LNCAP (cell line): ENCODE data around the gene PERM1.

Experiments used
- TF ChIP-seq, protein P1 (sequence below): fragments of 450-650 bp; IDR thresholded peaks from 2 replicates; pipeline ENCODE4 v1.5.1; 2017; ENCODE audit warnings: mild to moderate bottlenecking

PERM1 gene

DNA sequence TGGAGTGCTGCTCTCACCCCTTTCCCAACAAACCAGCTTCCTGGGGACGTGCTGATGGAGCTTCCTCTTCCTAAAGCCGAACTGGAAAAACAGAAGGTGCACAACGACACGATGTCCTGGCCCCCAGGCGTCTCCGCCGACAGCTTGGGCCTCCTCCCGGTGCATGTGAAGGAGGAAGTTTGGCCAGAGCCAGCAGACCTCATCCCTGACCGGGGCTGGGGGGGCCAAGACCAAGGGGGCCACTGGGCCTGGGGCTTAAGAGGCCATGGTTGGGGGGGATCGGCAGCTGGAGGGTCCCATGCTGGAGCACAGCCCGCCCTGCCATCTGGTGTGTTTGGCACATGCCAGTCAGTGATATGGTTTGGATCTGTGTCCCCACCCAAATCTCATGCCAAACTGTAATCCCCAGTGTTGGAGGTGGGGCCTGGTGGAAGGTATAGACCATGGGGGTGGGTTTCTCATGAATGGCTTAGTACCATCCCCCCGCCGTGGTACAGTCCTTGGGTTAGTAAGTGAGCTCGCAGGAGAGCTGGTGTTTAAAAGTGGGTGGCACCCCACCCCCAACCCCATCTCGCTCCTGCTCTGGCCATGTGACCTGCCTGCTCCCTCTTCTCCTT is 11.6 kb upstream of the PERM1 start:
- TF ChIP-seq, protein P1, sequence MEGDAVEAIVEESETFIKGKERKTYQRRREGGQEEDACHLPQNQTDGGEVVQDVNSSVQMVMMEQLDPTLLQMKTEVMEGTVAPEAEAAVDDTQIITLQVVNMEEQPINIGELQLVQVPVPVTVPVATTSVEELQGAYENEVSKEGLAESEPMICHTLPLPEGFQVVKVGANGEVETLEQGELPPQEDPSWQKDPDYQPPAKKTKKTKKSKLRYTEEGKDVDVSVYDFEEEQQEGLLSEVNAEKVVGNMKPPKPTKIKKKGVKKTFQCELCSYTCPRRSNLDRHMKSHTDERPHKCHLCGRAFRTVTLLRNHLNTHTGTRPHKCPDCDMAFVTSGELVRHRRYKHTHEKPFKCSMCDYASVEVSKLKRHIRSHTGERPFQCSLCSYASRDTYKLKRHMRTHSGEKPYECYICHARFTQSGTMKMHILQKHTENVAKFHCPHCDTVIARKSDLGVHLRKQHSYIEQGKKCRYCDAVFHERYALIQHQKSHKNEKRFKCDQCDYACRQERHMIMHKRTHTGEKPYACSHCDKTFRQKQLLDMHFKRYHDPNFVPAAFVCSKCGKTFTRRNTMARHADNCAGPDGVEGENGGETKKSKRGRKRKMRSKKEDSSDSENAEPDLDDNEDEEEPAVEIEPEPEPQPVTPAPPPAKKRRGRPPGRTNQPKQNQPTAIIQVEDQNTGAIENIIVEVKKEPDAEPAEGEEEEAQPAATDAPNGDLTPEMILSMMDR, result no peak

DNA sequence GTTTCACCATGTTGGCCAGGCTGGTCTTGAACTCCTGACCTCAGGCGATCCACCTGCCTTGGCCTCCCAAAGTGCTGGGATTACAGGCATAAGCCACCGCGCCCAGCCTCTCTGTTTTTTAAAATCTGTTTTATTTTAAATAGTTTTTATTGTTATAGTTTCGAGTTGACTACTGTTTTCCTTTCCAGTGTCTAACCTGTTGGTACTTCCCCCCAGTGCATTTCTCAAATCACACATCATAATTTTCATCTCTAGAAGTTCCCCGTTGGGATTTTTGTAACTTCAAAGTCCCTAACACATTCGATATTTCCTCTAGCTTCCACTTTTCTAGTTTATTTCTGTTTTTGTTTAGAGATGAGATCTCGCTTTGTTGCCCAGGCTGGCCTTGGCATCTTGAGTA is 10.5 kb upstream of the PERM1 start:
- TF ChIP-seq, protein P1, result no peak

DNA sequence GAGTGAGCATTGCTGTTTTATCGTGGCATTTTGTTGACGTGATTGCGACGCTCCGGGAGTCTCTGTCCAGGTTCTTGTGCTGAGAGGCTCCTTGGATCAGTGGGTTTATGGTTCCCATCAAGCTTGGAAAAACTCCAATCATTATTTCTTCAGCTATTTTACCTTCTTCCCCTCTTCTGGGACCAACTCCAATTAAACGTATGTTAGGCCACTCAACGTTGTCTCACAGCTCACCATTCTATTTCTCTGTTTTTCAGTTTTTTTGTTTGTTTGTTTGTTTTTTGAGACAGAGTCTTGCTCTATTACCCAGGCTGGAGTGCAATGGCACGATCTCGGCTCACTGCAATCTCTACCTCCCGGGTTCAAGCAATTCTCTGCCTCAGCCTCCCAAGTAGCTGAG is 10.0 kb upstream of the PERM1 start:
- TF ChIP-seq, protein P1, result no peak

DNA sequence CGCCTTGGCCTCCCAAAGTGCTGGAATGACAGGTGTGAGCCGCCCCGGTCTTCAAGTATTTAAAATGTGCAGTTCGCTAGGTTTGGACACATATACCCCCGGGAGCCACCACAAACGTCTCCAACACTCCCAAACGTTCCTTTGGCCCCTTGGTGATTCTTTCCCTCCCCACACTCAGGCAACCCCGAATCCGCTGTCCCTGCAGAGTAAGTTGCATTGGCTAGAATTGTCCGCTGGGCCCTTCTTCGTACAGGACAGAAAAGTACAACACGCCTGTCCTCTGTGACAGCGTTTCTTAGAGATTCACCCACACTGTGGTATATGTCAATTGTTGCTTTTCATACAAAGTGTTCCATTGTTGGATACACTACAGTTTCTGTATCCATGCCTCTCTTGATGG is 3.2 kb upstream of the PERM1 start:
- TF ChIP-seq, protein P1, result no peak

GRCh38 chr1:984476-984814 is 2.6 kb upstream of the PERM1 start:
- TF ChIP-seq, protein P1, result peak; percentile 29; the same call in 1 of the 2 replicates

- TF ChIP-seq, protein P1, result peak; percentile 96
Measured at GRCh38 chr1:983798-984475, 2.0 kb upstream of the PERM1 start.

GRCh38 chr1:982765-983436 is 1.0 kb upstream of the PERM1 start:
- TF ChIP-seq, protein P1, result no peak
